Frontal cortex (tissue), 4 donors: ENCODE data around the gene LTBR. TPM values are rescaled to one million over a fixed set of nuclear protein-coding genes. Genes with fewer than 3 reads are reported as not detected.

ENCODE experiments used
- DNase-seq, 2 donors: peaks; one replicate each; pipeline ENCODE4 v3.0.0; 2012; ENCODE audit warnings: low spot score in 2 of 2
- FAIRE-seq: peaks from 2 replicates; lab custom pipeline; 2012; peaks lifted over from hg19 to GRCh38; lab: Jason Lieb, UNC
- total RNA-seq: library from RNA; depleted of rRNA; stranded (reverse); fragments of >200 nt; gene quantifications from one replicate; pipeline ENCODE4 v1.2.3, GENCODE V29; 2014
- donor health status: control.
- donor health status: control.
- donor health status: control.

The LTBR gene
- total RNA-seq, 1 donor from 2014 or later: 2.4 TPM

DNA sequence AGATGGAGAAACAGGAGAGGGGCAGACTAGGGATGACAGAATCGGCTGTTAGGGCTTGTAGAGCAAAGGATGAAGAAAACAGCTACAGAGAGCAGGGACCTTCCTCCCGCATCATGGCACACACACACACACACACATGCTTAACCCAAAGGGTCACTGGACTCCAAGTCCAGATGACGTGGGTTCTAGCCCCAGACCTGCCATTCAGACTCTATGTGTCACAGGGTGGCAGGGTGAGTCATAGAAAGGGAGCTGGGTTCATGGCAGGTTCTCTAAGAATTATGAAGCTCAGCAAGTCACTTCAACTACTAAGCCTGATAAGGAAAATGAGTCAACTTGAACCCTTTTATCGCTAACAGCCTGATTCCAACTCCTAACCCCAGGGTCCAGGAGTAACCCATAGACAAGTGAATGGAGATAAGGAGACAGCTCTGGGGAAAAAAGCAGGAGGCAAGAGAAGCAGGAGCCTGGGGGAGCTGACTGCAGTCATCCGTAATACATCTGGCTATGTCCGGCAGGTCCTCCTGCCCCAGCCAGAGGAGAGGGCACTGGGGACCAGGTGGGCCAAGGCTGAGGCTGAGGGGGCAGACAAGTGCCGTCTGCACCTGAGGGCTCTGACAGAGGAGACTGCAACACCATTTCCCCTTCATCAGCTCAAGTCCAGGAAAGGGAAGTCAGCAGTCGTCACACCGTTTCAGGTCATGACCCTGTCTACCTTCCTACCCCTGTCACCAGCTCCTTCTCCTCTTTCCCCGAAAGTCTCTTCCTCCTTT, 38.5 kb upstream of the LTBR start:
- no peak for DNase-seq
- no peak for FAIRE-seq

DNA sequence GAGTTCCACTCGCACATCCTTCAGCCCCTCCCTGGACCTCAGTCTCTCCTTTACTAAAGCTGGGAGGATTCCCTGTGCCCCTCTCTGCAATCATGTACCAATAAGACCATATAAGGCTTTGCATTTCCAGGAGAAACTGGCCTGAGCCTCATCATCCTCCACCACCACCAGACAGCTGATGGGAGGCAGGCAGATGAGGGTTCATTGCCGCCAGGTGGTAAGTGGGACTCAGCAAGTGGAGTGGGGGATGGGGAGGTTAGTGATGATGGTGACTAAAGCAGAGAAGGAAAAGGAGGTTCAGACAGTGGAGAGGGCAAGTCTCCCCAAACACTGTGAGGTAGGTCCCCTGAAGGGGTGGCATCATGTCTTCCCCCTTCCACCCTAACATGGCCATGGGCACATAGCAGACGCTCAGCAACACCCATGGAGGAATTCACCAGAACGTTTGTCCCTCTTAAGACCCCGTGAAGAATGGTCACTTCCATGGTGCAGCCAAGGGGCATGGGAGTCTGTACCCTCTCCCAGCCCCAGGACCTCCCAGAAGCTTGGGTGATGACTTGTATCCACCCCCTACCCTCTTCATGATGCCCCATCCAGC, 37.6 kb upstream of the LTBR start:
- DNase-seq: no peak
- FAIRE-seq: no peak

DNA sequence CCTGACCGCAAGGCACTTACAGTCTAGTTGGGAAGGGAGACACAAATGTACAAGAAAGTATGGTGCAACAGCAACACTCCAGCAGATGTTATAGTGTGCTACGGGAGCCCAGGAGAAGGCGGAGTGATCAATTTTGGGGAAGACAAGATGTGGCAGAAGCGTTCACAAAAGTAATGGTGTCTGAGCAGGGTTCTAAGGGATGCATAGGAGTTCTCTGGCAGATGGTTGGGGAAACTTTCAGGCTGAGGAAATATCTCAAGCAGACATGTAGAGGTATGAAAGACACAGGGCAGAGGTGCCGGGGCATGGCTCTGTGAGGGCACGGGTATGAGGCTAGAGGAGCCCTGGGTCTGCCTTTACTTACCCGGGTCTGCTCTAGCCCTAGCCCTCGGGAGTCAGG, 37.0 kb upstream of the LTBR start:
- FAIRE-seq (no peak), DNase-seq (no peak)

DNA sequence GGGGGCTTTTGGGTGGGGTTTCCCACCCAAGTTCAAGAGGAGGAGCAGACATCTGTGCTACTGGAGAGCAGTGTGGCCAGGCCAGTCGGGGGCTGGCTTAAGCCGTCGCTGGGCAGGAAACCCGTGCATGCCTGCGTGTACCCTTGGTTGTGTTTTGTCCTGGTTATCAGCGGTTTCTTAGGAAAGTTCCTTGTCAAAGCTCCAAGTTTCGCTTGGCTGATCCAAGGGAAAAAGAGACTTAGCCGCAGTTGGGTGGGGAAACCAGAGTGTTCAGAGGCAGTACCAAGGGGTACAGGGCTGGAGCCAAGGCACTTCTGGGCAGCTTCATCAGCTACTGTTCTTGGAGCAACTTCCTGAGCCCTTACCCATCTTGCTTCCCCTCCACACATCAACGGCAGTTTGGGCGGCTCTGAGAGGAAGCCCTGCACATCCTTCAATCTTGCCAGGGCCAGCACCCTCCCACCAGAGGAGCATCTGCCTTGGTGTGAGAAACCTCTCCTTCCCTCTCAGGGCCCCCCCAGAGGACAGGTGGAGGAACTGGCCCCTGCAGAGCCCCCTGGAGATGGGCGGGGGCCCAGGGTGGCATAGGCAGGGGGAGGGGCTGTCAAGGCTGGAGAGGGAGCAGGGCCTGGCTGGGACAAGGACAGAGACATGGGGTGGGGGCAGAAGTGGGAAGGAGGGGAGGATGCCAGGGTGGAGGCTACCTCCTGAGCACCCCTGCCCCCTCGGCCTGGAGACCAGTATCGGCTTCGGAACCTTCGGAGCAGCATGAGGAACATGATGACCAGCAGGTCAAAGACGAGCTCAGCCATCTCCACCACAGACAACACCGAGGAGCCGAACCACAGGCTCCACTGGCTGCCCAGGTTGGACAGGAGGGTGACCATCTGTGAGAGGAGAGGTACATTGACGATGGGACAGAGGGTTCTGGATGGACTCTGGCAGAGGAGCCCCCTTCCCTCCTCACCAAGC, 36.3 kb upstream of the LTBR start:
- FAIRE-seq (no peak), DNase-seq (no peak)

DNA sequence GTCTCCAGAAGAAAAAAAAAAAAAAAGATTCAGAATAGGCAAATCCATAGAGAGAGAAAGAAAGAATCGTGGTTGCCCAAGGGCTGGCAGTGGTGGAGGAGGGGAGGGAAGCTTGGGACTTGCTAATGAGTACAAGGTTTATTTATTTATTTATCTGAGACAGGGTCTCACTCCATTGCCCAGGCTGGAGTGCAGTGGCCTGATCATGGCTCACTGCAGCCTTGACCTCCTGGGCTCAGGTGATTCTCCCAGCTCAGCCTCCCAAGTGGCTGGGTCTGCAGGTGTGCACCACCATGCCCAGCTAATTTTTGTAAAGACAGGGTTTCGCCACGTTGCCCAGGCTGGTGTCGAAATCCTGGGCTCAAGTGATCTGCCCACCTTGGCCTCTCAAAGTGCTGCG, 32.3 kb upstream of the LTBR start:
- DNase-seq (no peak), FAIRE-seq (no peak)

DNA sequence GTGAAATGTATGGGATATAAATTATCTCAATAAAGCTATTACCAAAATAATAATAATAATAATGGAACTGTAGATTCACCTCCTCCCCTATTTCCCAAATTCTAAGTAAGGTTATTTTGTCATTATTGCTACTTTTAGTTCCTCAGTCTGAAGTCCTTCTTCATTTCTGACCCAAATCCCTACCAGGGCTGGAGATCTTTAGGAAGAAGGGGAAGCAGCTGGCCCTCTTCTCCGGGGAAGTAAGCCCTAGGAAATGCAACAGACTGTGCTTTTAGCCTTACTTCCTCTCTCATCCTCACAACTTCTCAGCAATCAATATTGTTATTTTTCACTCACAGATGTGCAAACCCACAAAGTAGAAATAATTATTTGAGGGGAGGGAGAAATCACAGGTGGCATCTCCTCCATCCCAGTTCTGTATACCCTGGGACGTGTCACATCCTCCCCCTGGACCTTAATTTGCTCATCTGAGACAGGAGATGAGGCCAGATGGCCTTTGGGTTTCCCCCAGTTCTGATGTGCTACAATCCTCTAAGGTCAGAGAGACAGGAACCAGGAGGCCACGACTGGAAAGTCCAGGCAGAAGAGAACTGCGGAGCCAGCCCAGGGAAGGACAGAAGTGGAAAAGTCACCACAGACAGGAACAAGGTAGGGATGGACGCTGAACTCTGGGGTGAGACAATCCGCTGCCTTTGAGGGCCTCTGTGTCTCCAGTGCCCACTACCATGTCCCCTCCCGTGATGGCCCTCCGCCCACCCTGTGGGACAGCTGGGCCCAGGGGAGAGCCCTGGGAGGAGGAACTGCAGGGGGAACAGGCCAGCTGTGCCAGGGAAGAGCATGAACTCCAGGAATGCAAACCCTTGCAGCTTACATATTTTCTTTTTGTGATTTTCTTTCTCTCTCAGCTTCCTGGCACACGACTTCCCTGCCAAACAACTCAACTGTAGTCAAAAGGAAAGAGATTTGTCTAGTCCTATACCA, 31.5 kb upstream of the LTBR start:
- DNase-seq (no peak), FAIRE-seq (no peak)

DNA sequence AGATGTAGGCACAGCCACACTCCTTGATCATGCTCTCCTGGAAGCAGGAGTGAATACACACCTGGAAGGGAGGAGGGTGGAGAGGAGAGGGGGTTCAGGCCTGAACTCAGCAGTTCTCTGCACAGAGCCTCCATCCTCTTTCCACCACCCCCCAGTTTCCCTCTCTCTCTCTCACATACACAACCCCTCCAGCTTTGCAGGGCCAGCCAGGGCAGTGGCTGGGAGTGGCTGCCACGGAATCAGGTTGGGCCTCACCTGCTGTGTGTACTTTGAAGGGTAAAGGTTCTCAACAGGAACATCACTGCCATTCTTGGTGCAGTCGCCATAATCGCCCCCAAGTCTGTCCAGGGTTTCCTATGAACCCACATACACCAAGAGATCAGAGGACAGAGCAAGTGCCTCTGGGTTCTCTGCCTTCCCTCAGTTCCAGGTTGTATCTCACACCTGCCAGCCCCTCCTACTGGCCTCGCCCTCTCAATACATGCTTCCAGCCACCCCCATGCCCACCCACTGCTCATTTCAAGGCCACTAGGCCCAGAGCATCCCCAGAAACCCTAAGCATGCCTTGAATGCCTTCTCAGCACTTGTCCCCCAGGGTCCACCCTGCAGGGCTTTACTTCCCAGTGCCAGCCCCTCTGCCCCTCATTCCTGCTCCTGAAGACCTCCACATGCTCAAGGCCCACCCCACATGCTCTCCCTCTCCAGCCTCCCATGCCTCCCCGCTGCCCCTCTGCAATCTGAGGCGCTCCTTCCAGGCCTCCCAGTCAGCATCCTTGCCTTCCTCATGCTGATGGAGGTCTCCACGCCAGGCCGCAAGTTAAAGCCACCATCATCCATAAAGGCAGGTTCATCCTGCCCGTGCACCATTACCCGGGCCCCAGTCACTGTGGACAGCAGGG, 29.2 kb upstream of the LTBR start:
- no peak for FAIRE-seq
- no peak for DNase-seq

DNA sequence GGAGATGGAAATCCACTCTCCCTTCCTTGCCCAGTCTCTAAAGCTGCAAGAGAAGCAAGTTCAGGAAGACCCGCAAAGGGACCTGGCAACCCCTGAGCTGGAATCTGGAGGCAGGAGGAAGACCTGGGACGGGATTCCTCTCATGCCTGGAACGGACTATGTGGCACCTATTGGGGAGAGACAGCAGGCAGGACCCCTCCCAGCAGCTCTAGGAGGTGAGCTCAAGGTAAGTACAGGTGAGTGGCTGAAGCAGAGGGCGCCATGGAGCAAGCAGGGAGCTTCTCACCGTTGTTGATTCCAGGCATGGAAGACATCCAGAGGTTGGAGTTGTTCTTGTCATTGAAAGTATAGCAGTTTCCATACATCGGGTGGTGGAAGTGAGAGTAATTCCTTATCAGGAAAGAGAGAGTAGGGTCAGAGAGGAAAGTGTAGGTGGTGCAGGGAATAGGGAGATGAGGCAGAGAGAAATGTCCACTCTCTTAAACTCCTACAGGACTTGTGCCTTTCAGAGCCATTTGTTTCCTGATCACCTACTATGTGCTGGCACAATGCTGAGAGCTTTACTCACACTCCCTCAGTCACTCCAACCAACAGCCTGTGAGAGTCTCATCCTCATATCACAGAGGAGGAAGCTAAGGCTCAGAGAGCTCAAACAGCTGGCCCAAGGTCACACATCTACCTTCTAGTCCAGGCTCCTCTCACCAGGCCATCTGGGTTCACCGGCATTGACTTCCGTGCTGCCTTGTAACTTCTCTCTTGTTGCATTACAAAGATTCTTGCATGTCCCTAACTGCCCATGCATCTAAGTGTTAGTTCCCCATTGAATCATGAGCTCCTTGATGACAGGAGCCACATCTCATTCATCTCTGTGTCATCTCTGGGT, 28.2 kb upstream of the LTBR start:
- no peak for DNase-seq
- no peak for FAIRE-seq

DNA sequence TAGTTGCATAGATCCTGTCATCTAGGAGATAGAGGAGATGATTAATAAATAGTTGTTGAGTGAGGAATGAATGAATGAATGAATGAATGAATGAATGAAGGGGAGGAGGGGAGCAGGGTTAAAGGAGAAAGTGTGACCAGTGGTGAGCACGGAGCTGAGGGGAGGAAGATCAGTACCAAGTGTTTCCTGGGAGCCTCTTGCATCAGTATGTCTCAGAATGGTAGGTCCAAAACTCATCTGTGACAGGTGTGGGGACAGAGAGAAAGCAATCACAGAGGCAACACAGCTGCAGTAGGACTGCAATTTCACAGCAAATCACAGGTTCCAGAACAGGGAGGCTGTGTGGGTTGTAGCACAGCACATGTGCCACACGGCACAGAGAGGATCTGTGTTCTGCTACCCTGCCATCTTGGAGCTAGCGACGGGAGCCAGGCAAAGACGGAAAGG, 27.6 kb upstream of the LTBR start:
- no peak for FAIRE-seq

DNA sequence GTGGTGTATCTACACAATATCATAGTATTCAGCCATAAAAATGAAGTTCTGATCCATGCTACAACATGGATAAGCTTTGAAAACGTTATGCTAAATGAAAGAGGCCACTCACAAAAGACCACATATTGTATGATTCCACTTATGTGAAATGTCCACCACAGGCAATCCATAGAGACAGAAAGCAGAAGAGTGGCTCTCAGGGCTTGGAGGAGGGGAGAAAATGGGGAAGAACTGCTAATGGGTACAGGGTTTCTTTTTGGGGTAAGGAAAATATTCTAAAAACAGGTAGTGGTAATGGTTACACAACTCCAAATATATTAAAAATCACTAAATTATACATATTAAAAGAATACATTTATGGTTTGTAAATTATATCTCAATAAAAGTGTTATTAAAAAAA, 25.1 kb upstream of the LTBR start:
- FAIRE-seq (no peak), DNase-seq (no peak)

More for the DNA sequence above, 27.6 kb upstream of the LTBR start:
- DNase-seq: no peak

DNA sequence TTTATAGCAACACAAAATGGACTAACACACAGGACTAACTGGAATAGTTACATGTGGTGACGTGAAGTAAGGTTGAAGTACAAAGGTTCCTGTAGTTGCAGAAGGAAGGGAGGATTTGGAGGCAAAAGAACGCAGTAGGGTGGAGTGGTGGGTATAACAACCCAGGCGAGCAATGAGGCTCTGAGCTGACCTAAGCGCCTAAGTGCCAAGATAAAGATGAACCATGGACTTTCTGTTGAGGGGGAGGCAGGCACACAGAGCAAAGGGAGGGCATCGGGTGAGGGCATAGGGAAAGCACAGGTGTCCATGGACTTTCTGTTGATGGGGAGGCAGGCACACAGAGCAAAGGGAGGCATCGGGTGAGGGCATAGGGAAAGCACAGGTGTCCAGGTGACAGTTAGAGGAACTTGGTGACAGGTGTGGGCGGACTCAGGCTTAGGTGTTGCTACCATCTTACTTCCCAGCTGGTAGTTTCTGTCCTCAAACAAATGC, 23.8 kb upstream of the LTBR start:
- no peak for DNase-seq
- FAIRE-seq: no peak

DNA sequence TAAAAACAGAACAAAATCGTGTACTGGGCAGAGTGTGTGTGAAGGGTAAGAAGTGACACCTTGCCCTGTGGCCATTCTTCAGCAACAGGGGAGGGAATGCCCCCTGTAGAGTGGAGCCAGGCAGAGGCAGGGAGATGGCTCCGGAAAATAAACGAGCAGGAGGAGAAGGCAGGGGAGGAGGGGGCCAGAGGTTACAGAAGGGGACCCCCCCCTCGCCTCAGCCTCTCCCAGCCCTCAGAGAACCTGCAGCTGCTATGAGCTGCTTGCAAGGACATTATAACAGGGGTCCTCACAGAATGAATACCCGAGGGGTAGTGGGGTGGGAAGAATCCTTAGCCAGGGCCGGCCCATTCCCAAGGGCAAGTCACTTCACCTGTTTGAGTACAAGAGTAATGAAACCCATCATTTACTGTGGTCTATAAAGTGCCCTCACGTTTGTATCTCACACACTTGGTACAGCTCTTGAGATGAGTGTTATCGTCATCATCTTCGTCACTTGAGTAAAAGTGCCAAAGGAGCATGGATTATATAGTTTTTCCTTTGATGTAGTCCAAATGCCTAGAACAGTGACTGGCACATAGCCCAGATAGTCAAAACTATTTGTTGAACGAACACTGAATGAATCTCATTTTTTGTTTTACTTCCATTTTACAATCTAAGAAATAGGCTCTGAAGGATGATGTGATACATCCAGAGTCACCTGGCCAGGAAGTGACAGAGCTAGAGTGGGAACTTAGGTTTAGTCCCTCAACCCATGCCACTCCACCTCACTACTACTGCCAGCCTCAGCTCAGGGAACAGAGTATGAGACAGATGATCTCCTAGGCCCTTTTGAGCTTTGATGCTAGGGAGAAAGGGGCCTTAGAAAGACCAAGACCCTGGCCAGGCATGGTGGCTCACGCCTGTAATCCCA, 23.1 kb upstream of the LTBR start:
- no peak for DNase-seq
- no peak for FAIRE-seq

DNA sequence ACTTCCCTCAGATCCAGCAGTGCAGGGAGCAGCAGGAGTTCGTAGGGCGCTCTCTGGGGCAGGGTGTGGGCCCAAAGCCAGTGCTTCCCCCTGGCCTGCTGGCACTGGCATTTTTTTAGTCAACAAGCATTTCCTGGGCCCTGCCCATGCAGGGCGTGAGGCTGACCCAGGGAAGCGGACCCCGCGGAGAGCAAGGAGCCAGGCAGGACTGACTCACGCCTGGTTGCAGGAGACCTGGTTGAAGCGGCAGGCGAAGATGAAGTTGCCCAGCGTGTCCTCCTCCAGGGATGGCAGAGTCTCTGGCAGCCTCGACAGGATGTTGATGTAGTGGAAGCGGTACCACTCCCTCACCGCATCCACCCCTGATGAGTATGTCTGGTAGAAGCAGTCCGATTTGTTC, 22.1 kb upstream of the LTBR start:
- FAIRE-seq: no peak
- DNase-seq: no peak

DNA sequence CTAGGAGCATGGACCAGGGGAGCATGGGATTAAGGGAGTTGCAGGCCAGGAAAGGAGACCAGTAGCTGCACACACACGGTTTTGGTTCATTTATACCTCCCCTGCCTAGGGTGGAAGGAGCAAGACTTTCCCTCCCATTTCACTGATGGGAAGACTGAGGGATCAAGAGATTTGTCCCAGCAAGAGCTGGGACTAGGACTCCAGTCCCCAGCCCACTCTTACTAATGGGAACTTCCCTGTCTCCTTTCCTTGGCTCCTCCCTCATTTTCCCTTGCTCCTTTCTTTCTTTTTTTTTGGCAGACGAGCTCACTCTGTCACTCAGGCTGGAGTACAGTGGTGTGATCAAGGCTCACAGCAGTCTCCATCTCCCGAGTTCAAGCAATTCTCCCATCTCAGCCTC, 21.6 kb upstream of the LTBR start:
- FAIRE-seq (no peak), DNase-seq (no peak)

DNA sequence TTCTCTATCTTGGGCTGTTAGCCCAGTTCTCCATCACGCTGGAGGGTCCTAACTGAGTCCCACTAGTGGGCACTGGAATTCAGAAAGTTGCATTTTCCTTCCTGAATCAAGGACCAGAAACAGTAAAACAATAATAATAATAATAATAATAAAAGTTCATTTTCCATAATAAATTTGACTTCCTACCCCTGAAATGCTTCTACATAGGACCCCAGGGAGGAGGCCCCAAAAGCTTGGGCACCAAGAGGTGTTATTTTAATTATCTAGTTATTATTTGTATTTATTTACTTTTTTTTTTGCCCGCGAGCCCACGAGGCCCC, 21.0 kb upstream of the LTBR start:
- no peak for FAIRE-seq
- DNase-seq: no peak

DNA sequence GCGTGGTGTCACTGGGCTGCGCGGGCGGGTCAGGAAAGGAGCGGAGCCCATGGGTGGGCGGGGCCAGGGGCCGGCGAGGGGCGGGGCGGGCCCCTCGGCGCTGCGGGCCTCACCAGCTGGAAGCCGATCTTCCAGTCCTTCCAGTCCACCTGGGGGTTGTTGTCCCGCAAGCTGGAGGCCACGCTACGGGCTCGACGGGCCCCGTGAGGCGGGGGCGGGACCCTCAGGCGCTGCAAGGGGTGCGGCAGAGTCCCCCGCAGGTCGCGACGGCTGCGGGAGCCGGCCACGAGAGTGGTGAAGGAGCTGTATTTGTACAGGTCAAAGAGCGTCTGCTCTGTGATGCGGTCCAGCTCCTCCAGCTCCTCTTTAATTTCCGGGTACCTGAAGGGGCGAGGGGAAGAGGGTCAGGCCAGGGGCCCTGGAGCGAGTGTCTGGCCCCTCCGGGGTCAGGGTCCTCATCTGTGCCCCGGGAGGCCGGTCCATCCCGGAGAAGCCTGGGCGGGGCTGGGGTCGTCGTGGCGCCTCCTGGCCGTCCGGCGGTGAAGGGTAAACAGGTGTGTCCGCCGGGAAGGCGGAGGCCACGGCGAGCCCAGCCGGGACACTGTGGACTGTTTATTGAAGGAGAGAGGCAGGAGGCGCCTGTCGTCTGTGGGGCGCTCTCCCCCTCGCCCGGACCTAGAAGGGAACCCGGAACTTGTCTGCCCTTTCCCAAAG, 20.5 kb upstream of the LTBR start:
- no peak for FAIRE-seq
- DNase-seq: peak; percentile 72 to 87
